Neural crest cell (in vitro differentiated cells): ENCODE results near the gene KDM4B. TPM values are rescaled to one million over a fixed set of nuclear protein-coding genes. Genes with fewer than 3 reads are reported as not detected.

ENCODE experiments used
- DNase-seq: peaks from one replicate; pipeline ENCODE4 v3.0.0; 2021; ENCODE audit warnings: low read depth, mixed read lengths, low spot score
- H3K27ac Mint-ChIP-seq: one replicate; pipeline ENCODE4 v1.8.0; 2021; ENCODE audit warnings: mild to moderate bottlenecking, mixed read lengths; ENCODE audit not compliant: unreplicated experiment
- H3K27me3 Mint-ChIP-seq: 2 replicates; pipeline ENCODE4 v1.8.0; 2021; ENCODE audit warnings: low read depth, mild to moderate bottlenecking, mixed read lengths
- H3K36me3 Mint-ChIP-seq: 2 replicates; pipeline ENCODE4 v1.8.0; 2021; ENCODE audit warnings: low read depth, mild to moderate bottlenecking, mixed read lengths
- H3K4me1 Mint-ChIP-seq: 2 replicates; pipeline ENCODE4 v1.8.0; 2021; ENCODE audit warnings: mixed read lengths
- H3K4me3 Mint-ChIP-seq: one replicate; pipeline ENCODE4 v1.8.0; 2021; ENCODE audit warnings: mild to moderate bottlenecking, mixed read lengths
- H3K9me3 Mint-ChIP-seq: 2 replicates; pipeline ENCODE4 v1.8.0; 2021; ENCODE audit warnings: mixed read lengths
- total RNA-seq: library from RNA; stranded (reverse); gene quantifications from 2 replicates; pipeline ENCODE4 v1.2.1, GENCODE V29; 2021
- TF ChIP-seq, protein P1 (sequence below): fragments of 200-600 bp; sonication (generic); conservative IDR thresholded peaks from 2 replicates; pipeline ENCODE4 v1.5.0; 2021; ENCODE audit warnings: antibody characterized with exemption, mild to moderate bottlenecking

Gene KDM4B
- total RNA-seq, 1 donor from 2014 or later: 45.4 TPM

DNA sequence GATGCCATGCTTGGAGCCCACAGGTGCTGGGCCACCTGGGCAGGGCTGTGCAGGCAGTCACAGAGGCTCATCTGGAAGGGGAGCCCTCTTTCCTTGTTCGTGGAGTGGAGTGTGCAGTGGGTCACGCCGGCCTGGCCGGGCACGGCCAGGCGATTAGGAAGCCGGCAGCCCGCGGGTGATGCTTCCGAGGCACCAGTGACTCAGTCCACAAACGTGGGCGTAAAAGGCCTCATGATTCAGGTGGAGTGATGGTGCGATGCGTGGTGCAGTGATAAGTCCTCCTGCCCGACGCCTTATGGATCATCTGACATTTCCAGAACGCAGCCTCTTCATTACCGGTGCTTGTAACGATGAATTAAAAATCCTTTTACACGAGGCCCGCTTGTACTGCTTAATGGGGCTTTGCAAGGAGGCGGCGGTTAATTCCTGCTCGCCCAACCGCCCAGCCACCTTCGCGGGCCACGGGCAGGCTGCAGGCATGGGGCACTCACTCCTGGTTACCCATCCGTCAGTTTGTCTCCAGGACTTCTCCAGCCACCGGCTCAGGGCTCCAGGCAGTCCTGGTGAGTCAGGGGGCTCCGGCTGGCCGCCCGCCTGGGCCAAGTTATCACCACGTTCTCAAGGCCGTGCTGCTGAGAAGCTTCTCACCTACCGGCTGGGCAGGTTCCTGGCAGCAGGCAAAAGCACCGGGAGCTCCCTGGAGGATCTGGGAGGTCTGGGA is 172.4 kb downstream of the KDM4B start:
- no peak for DNase-seq
- H3K4me3 Mint-ChIP-seq: no peak overlapping the region
- TF ChIP-seq, protein P1, sequence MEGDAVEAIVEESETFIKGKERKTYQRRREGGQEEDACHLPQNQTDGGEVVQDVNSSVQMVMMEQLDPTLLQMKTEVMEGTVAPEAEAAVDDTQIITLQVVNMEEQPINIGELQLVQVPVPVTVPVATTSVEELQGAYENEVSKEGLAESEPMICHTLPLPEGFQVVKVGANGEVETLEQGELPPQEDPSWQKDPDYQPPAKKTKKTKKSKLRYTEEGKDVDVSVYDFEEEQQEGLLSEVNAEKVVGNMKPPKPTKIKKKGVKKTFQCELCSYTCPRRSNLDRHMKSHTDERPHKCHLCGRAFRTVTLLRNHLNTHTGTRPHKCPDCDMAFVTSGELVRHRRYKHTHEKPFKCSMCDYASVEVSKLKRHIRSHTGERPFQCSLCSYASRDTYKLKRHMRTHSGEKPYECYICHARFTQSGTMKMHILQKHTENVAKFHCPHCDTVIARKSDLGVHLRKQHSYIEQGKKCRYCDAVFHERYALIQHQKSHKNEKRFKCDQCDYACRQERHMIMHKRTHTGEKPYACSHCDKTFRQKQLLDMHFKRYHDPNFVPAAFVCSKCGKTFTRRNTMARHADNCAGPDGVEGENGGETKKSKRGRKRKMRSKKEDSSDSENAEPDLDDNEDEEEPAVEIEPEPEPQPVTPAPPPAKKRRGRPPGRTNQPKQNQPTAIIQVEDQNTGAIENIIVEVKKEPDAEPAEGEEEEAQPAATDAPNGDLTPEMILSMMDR: no peak
- no peaks in the 10 kb centered on the region for H3K36me3 Mint-ChIP-seq
- no peaks in the 10 kb centered on the region for H3K27me3 Mint-ChIP-seq
- H3K4me1 Mint-ChIP-seq: no peaks in the 10 kb centered on the region
- no peaks in the 10 kb centered on the region for H3K9me3 Mint-ChIP-seq
- H3K27ac Mint-ChIP-seq: no peak overlapping the region

GRCh38 chr19:5141850-5142724 is 173.2 kb downstream of the KDM4B start:
- H3K4me1 Mint-ChIP-seq: no peaks in the 10 kb centered on the region
- TF ChIP-seq, protein P1: no peak
- H3K36me3 Mint-ChIP-seq: peaks cover 3% of the 10 kb centered on the region
- no peak overlapping the region for H3K27ac Mint-ChIP-seq
- no peak overlapping the region for H3K4me3 Mint-ChIP-seq
- H3K9me3 Mint-ChIP-seq: no peaks in the 10 kb centered on the region
- no peak for DNase-seq
- H3K27me3 Mint-ChIP-seq: no peaks in the 10 kb centered on the region

DNA sequence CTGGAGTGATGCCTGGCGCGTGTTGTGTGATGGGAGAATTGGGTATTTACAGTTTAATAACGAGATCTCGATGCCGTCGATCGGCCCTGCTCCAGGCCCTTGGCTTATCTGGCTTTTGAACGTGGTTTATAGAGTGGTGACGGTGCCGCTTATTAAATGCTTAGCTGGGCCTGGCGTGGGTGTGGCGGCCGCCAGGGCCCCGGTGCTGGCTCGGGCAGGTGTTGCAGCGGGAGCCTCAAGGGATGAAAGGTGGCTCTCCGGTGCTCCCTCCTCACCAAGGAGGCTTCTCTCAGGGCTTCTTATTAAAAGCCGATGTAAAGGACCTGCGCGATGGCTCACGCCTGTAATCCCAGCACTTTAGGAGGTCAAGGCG is 173.8 kb downstream of the KDM4B start:
- peaks cover 3% of the 10 kb centered on the region for H3K36me3 Mint-ChIP-seq
- H3K9me3 Mint-ChIP-seq: no peaks in the 10 kb centered on the region
- no peaks in the 10 kb centered on the region for H3K27me3 Mint-ChIP-seq
- no peak overlapping the region for H3K4me3 Mint-ChIP-seq
- H3K27ac Mint-ChIP-seq: no peak overlapping the region
- DNase-seq: no peak
- no peaks in the 10 kb centered on the region for H3K4me1 Mint-ChIP-seq
- TF ChIP-seq, protein P1: no peak

- peaks cover 3% of the 10 kb centered on the region for H3K36me3 Mint-ChIP-seq
- H3K4me3 Mint-ChIP-seq: no peak overlapping the region
- no peak for DNase-seq
- no peaks in the 10 kb centered on the region for H3K27me3 Mint-ChIP-seq
- TF ChIP-seq, protein P1: no peak
- no peaks in the 10 kb centered on the region for H3K9me3 Mint-ChIP-seq
- H3K27ac Mint-ChIP-seq: no peak overlapping the region
- no peaks in the 10 kb centered on the region for H3K4me1 Mint-ChIP-seq
Observed at GRCh38 chr19:5143471-5144411, 174.8 kb downstream of the KDM4B start.

DNA sequence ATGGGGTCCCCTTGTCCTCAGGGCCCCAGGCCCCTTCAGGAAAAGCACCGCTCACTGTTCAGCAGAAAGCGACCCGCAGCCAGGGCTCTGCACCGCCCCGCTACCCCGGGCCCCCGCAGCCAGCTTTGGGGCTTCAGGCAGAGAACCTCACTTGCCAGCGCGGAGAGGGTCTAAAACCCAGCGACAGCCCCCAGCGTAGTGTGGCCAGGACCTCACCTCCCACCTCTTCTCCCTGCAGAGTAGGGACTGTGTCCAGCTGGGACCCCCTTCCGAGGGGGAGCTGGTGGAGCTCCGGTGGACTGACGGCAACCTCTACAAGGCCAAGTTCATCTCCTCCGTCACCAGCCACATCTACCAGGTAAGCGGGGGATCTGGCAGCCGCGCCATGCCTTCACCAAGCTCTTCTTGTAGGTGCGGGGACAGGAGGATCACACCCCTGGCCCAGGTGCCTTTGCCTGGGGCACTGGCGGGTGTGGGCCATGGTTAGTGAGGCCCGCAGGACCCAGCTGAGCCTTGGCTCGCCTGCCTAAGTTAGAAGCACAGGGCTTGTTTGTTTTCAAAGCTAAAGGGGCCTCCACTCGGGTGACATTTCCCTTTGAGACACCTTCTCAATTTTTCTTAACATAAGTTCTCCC is 175.7 kb downstream of the KDM4B start:
- peaks cover 6% of the 10 kb centered on the region for H3K36me3 Mint-ChIP-seq
- TF ChIP-seq, protein P1: no peak
- no peaks in the 10 kb centered on the region for H3K9me3 Mint-ChIP-seq
- no peaks in the 10 kb centered on the region for H3K27me3 Mint-ChIP-seq
- H3K27ac Mint-ChIP-seq: no peak overlapping the region
- H3K4me3 Mint-ChIP-seq: no peak overlapping the region
- no peaks in the 10 kb centered on the region for H3K4me1 Mint-ChIP-seq
- DNase-seq: no peak
